Heart right ventricle (tissue), 16 donors: ENCODE data around the gene SMYD4. TPM values are rescaled to one million over a fixed set of nuclear protein-coding genes. Genes with fewer than 3 reads are reported as not detected.
"Not testable (repeated sequence)": the region's sequence is repeated elsewhere in the genome, so short reads cannot be mapped to it uniquely, and the experiment has no call there.

Source experiments
- ATAC-seq, 8 donors: fragments of 200-7000 bp; cut with Tn5 transposase; one replicate each; pipeline ENCODE4 v1.9.1; 2020; ENCODE audit warnings: mild to moderate bottlenecking in 8 of 8, moderate library complexity in 8 of 8, moderate number of reproducible peaks in 1 of 8
- DNase-seq, 2 donors: peaks; one replicate each; pipeline ENCODE4 v3.0.0-alpha.2; 2020
- H3K27ac ChIP-seq, 10 donors: fragments of 200-600 bp; sonication (generic) in 2 of 10; one replicate each; pipeline versions ENCODE4 v1.5.0 to v1.8.0; 2020 to 2022; ENCODE audit warnings: mild to moderate bottlenecking in 3 of 10
- H3K27me3 ChIP-seq, 7 donors: fragments of 200-600 bp; one replicate each; pipeline ENCODE4 v1.8.0; 2021 to 2022; ENCODE audit warnings: mild to moderate bottlenecking in 2 of 7
- H3K36me3 ChIP-seq, 9 donors: fragments of 200-600 bp; sonication (generic) in 1 of 9; one replicate each; pipeline versions ENCODE4 v1.5.0 to v1.8.0; 2020 to 2022; ENCODE audit warnings: mild to moderate bottlenecking in 2 of 9
- H3K4me1 ChIP-seq, 9 donors: fragments of 200-600 bp; sonication (generic) in 1 of 9; one replicate each; pipeline versions ENCODE4 v1.5.0 to v1.8.0; 2020 to 2022; ENCODE audit warnings: mild to moderate bottlenecking in 4 of 9
- H3K4me3 ChIP-seq, 10 donors: fragments of 200-600 bp; sonication (generic) in 2 of 10; one replicate each; pipeline versions ENCODE4 v1.5.0 to v1.8.0; 2020 to 2022; ENCODE audit warnings: mild to moderate bottlenecking in 7 of 10, moderate library complexity in 2 of 10
- H3K9me3 ChIP-seq, 11 donors: fragments of 200-600 bp in 10 of 11; sonication (generic) in 2 of 11; one replicate each; pipeline versions ENCODE4 v1.5.0 to v1.8.0; 2013 to 2022; ENCODE audit warnings: mild to moderate bottlenecking in 2 of 11, control low read depth in 1 of 11, moderate library complexity in 1 of 11
- WGBS, 2 donors: extraction: QIAGEN DNeasy Blood & Tissue Kit; methylation state at CpG; one replicate each; pipeline ENCODE4 v1.1.7; 2013; ENCODE audit warnings: inconsistent platforms in 1 of 2; 5-methylcytosine and 5-hydroxymethylcytosine counted together
- intact Hi-C, 10 donors: fragments of 100-400 bp; cut with DNase I; formaldehyde crosslinking; loops; one replicate each; pipeline versions ENCODE4 v1.11.1 to v1.14.2; 2022
- polyA plus RNA-seq, 2 donors: library from polyadenylated mRNA; stranded (reverse); fragments of 200-250 nt; gene quantifications; one replicate each; pipeline ENCODE4 v1.2.3, GENCODE V29; 2013
- total RNA-seq, 10 donors: library from RNA; stranded (reverse); fragmentation: NEBNext Ultra II Directional in 3 of 10; extraction: Animal tissue kit (Norgen Biotek cat#: 25700) in 3 of 10; gene quantifications; one replicate each; pipeline versions ENCODE4 v1.2.1 to v1.2.4, GENCODE V29; 2021 to 2023
- TF ChIP-seq, protein P1 (sequence below), 9 donors: fragments of 200-600 bp; sonication (generic) in 2 of 9; IDR thresholded peaks; one replicate each; pipeline versions ENCODE4 v1.5.0 to v1.8.0; 2021 to 2022; ENCODE audit warnings: antibody characterized with exemption in 9 of 9, mild to moderate bottlenecking in 5 of 9, moderate library complexity in 1 of 9
- donor health status: Arrhythmogenic right ventricular cardiomyopathy.
- donor health status: ischemic (EF 13 %, LVEDD 7.1; RV severe dilation, severe dysfunction).
- donor health status: healthy with polysubstance abuse.
- donor health status: DM: no; HTN: yes; CAD: no.
- donor health status: DM: no; HTN: no; CAD: no.
- donor health status: ischemic (EF 25% LVEDD 6.9; RV normal size, moderate dysfunction).
- donor health status: ischemic (EF 25% LVEDD 5.7; RV mildly dilated, moderate dysfunction).
- donor health status: healthy.
- donor health status: DM: yes; HTN: yes; CAD: no.
- donor health status: Ischemic cardiomyopathy.
- donor health status: ischemic (EF 35%, LVEDD 5.7; RV mildly dilated, moderate dysfunction).
- donor health status: nonischemic (EF 11% LVEDD 7.7; RV severe dilation, severe dysfunction).
- donor health status: DM: yes; HTN: yes; CAD: no.
- donor health status: PGD.
- donor health status: ischemic (EF 29% LVEDD 5.4; RV normal size, mild dysfunction).
- donor health status: nonischemic (EF 23%, LVEDD 6.1; RV moderate dilation, normal function).

The SMYD4 gene
- total and polyA plus RNA-seq, 12 donors, result 4.6 to 13.5 (median 8.9) TPM

DNA sequence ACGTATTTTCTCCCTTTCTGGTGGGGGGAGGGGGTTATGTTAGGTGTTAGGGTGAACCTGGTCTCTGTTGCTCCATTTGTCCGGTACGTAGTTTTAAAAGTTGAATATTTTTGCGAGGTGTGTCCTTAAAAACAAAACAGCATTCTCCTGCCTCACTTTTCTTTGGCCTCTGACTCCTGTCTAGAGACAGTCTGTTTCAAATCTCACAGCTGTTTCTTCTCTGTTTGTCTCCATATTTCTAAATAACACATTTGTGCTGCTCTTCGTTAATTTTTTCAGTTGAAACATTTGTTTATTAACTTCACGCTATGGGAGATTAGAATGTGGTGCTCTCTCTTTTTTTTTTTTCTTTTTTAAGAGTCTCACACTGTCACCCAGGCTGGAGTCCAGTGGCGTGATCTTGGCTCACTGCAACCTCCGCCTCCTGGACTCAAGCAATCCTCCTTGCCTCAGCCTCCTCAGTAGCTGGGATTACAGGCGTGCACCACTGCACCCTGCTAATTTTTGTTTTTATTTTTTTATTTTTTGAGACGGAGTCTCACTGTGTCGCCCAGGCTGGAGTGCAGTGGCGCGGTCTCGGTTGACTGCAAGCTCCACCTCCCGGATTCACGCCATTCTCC, 31.8 kb upstream of the SMYD4 start:
- intact Hi-C loops, result loop anchor here in 6 of 10 donors (10.0 kb wide), 4 partner anchors 127 to 287 kb away; partner anchors contain the start of gene WDR81 (in 4 of the 6)
- Histone ChIP-seq H3K27me3 (no peaks in the 10 kb centered on the region), H3K9me3 (no peaks in the 10 kb centered on the region), H3K27ac (peak overlapping the region in 5 of 10 donors; percentile 4 to 41 (median 16)), H3K4me1 (no peaks in the 10 kb centered on the region), H3K4me3 (no peak overlapping the region), H3K36me3 (peaks cover 0 to 65% (median 11%) of the 10 kb centered on the region in 9 donors)
- ATAC-seq, result peak in 4 of 8 donors; percentile 25 to 70 (median 44)
- 83 to 88% methylated on average over 16 of the region's 16 CpGs for WGBS, 2 donors
- no peak for DNase-seq
- TF ChIP-seq, protein P1, sequence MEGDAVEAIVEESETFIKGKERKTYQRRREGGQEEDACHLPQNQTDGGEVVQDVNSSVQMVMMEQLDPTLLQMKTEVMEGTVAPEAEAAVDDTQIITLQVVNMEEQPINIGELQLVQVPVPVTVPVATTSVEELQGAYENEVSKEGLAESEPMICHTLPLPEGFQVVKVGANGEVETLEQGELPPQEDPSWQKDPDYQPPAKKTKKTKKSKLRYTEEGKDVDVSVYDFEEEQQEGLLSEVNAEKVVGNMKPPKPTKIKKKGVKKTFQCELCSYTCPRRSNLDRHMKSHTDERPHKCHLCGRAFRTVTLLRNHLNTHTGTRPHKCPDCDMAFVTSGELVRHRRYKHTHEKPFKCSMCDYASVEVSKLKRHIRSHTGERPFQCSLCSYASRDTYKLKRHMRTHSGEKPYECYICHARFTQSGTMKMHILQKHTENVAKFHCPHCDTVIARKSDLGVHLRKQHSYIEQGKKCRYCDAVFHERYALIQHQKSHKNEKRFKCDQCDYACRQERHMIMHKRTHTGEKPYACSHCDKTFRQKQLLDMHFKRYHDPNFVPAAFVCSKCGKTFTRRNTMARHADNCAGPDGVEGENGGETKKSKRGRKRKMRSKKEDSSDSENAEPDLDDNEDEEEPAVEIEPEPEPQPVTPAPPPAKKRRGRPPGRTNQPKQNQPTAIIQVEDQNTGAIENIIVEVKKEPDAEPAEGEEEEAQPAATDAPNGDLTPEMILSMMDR (IDR thresholded peaks at IDR 0.05), result no peak

GRCh38 chr17:1860978-1861377, 31.3 kb upstream of the SMYD4 start:
- WGBS, 2 donors, result 81 to 82% methylated on average over 11 of the region's 11 CpGs
- Histone ChIP-seq H3K27me3 (no peaks in the 10 kb centered on the region), H3K4me1 (no peaks in the 10 kb centered on the region), H3K27ac (peak overlapping the region in 5 of 10 donors; percentile 4 to 41 (median 16)), H3K9me3 (no peaks in the 10 kb centered on the region), H3K36me3 (peaks cover 0 to 65% (median 11%) of the 10 kb centered on the region in 9 donors), H3K4me3 (no peak overlapping the region)
- TF ChIP-seq, protein P1 (IDR thresholded peaks at IDR 0.05), result no peak
- intact Hi-C loops, result loop anchor here in 6 of 10 donors (10.0 kb wide), 4 partner anchors 126 to 286 kb away; partner anchors contain the start of gene WDR81 (in 4 of the 6)
- DNase-seq (no peak), ATAC-seq (peak in 6 of 8 donors; percentile 30 to 50 (median 41))

DNA sequence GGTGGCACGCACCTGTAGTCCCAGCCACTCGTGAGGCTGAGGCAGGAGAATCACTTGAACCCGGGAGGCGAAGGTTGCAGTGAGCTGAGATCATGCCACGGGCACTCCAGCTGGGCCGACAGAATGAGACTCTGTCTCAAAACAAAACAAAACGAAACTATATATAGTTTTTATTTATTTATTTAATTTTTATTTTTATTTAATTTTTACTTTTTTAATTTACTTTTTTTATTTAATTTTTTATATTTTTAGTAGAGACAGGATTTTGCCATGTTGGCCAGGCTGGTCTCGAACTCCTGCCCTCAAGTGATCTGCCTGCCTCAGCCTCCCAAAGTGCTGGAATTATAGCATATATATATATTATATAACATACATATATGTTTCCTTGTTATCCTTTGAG, 26.8 kb upstream of the SMYD4 start:
- DNase-seq, H3K27me3 ChIP-seq, H3K4me1 ChIP-seq, H3K4me3 ChIP-seq, H3K27ac ChIP-seq, ATAC-seq, intact Hi-C loops, H3K9me3 ChIP-seq: not testable (repeated sequence)
- H3K36me3 ChIP-seq, result peaks cover 0 to 83% (median 22%) of the 10 kb centered on the region in 9 donors
- 94 to 98% methylated on average over 8 of the region's 8 CpGs for WGBS, 2 donors

GRCh38 chr17:1853698-1854097, 24.0 kb upstream of the SMYD4 start:
- no peaks in the 10 kb centered on the region for H3K9me3 ChIP-seq
- H3K36me3 ChIP-seq, result peaks cover 0 to 83% (median 17%) of the 10 kb centered on the region in 9 donors
- no peaks in the 10 kb centered on the region for H3K4me1 ChIP-seq
- H3K4me3 ChIP-seq, result no peak overlapping the region
- no peak for DNase-seq
- H3K27ac ChIP-seq, result no peak overlapping the region
- intact Hi-C loops, result no loop called here
- 92 to 94% methylated on average over 3 of the region's 3 CpGs for WGBS, 2 donors
- TF ChIP-seq, protein P1 (IDR thresholded peaks at IDR 0.05), result no peak
- ATAC-seq, result no peak
- no peaks in the 10 kb centered on the region for H3K27me3 ChIP-seq

DNA sequence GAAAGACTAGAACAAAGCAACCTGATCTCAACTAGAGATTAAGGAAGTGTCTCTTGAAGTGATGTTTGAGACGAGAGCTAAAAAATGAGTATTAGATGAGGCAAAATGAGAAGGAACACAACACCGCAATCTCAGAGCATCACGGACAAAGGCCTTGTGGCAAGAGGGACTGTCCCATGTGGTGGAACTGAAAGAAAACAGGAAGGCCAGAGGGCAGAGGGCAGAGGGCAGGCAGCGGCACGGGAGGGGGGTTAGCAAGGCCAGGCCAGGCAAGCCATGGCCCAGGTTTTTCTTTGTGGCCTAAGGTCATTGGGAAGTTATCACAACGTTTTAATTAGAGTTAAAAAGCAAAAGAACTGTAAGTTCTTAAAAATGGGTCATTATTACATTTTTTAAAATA, 22.6 kb upstream of the SMYD4 start:
- TF ChIP-seq, protein P1 (IDR thresholded peaks at IDR 0.05), result no peak
- no peak overlapping the region for H3K27ac ChIP-seq
- H3K27me3 ChIP-seq, result no peaks in the 10 kb centered on the region
- no peak overlapping the region for H3K4me3 ChIP-seq
- H3K36me3 ChIP-seq, result peaks cover 0 to 90% (median 17%) of the 10 kb centered on the region in 9 donors
- intact Hi-C loops, result no loop called here
- ATAC-seq (no peak), DNase-seq (no peak)
- H3K4me1 ChIP-seq, result peaks cover 0 to 12% (median 6%) of the 10 kb centered on the region in 9 donors
- no peaks in the 10 kb centered on the region for H3K9me3 ChIP-seq
- 80 to 84% methylated on average over 6 of the region's 6 CpGs for WGBS, 2 donors
